ENCODE measurements around the gene CRYAA.

Gene CRYAA

DNA sequence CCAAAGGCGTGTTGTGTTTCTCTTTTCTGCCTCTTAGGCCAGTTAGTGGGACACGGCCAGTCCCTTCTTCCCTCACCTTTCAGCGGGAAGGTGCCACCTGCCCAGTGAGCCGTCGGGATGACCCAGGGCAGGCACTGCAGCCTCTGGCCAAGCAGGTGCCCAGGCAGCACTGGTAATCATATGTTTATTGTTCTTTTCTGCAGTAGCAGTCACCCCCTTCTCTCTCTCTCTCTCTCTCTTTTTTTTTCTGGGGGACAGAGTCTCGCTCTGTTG lies 38.2 kb downstream of the CRYAA start:
- H3K4me3 Mint-ChIP-seq, result no peak overlapping the region
- H3K27me3 Mint-ChIP-seq, result peaks cover 9% of the 10 kb centered on the region
- H3K36me3 Mint-ChIP-seq (ENCODE audit: low read depth), result peaks cover under 1% of the 10 kb centered on the region
- H3K27ac Mint-ChIP-seq, result no peak overlapping the region
- H3K9me3 Mint-ChIP-seq, result peaks cover 5% of the 10 kb centered on the region
- no peaks in the 10 kb centered on the region for H3K4me1 Mint-ChIP-seq (ENCODE audit: low read depth)

- Mint-ChIP-seq H3K27me3 (peaks cover 9% of the 10 kb centered on the region), H3K9me3 (peaks cover 3% of the 10 kb centered on the region), H3K4me3 (no peak overlapping the region), H3K36me3 (ENCODE audit: low read depth) (no peaks in the 10 kb centered on the region), H3K27ac (no peak overlapping the region), H3K4me1 (ENCODE audit: low read depth) (no peaks in the 10 kb centered on the region)
Observed at GRCh38 chr21:43207868-43208267, 39.1 kb downstream of the CRYAA start.

GRCh38 chr21:43208561-43209332 lies 39.9 kb downstream of the CRYAA start:
- H3K36me3 Mint-ChIP-seq (ENCODE audit: low read depth), result no peaks in the 10 kb centered on the region
- no peak overlapping the region for H3K4me3 Mint-ChIP-seq
- no peaks in the 10 kb centered on the region for H3K4me1 Mint-ChIP-seq (ENCODE audit: low read depth)
- H3K27ac Mint-ChIP-seq, result no peak overlapping the region
- no peaks in the 10 kb centered on the region for H3K9me3 Mint-ChIP-seq
- peaks cover 9% of the 10 kb centered on the region for H3K27me3 Mint-ChIP-seq

GRCh38 chr21:43209575-43210453 lies 41.0 kb downstream of the CRYAA start:
- Mint-ChIP-seq H3K27me3 (peaks cover 5% of the 10 kb centered on the region), H3K36me3 (ENCODE audit: low read depth) (no peaks in the 10 kb centered on the region), H3K27ac (no peak overlapping the region), H3K4me3 (no peak overlapping the region), H3K9me3 (no peaks in the 10 kb centered on the region), H3K4me1 (ENCODE audit: low read depth) (no peaks in the 10 kb centered on the region)

DNA sequence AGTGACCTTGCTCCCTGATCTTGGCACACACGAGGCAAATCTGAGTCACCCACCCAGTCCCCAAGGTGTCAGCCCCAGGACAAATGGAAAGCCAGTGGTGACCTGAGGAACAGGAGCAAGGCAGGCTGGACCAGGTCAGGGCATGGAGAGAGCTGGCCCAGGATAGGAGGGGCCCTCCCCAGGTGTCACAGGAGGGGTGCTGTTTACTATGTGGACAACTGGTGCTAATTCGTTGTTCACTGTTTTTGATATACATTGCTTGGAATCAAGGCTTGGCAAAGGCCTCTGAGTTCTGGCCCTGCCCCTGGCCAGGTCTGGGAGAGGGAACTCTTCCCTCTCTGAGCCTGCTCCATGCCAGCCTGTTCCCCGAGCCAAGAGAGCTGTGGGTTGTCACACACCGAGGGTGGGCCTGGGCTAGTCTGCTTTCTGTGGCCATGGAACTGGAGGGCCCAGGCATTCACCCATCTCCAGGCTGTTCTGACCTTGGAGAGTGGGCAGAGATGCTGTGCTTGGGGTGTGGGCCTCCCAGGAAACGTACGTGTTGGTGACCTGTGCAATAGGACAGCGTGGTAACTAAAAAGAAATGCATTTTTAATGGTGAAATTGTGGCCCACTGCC lies 41.8 kb downstream of the CRYAA start:
- Mint-ChIP-seq H3K4me3 (no peak overlapping the region), H3K27ac (no peak overlapping the region), H3K4me1 (ENCODE audit: low read depth) (no peaks in the 10 kb centered on the region), H3K9me3 (no peaks in the 10 kb centered on the region), H3K27me3 (peaks cover 5% of the 10 kb centered on the region), H3K36me3 (ENCODE audit: low read depth) (no peaks in the 10 kb centered on the region)

DNA sequence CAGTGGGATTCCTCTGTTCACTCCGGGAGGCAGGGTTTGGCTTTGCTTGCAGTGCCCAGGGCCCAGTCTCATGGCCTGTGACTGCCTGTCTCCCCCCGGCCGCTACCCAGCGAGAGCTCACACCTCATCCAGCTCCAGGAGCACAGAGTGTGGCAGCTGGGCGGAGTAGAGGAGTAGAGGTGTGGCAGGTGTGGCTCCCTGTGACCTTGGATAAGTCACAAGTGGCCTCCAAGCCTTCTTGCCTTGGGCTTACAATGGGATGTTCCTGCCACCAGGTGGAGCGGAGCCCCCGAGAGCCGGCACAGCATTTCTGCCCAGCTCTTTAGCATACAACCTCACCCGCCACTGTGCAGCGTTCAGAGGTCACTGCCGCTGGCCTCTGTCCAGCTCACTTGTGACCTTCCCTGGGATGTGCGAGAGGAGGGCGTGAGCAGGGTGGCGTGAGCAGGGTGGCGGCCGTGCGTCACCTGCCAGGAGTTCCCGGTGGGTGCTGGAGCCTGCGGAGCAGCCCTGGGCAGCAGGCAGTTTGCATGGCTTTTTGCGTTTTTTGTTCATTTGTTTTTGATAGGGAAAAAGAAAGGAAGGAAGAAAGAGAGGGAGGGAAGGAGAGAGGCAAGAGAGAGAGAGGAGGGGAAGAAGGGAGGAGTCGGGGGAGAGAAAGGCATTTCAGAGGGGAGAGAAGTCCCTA lies 42.4 kb downstream of the CRYAA start:
- Mint-ChIP-seq H3K4me1 (ENCODE audit: low read depth) (no peaks in the 10 kb centered on the region), H3K27me3 (peaks cover 5% of the 10 kb centered on the region), H3K36me3 (ENCODE audit: low read depth) (no peaks in the 10 kb centered on the region), H3K4me3 (no peak overlapping the region), H3K27ac (no peak overlapping the region), H3K9me3 (no peaks in the 10 kb centered on the region)

- no peak overlapping the region for H3K27ac Mint-ChIP-seq
Observed at GRCh38 chr21:43211760-43212115, 42.9 kb downstream of the CRYAA start.

More at GRCh38 chr21:43211760-43212115, 42.9 kb downstream of the CRYAA start:
- Mint-ChIP-seq H3K9me3 (no peaks in the 10 kb centered on the region), H3K4me1 (ENCODE audit: low read depth) (no peaks in the 10 kb centered on the region), H3K4me3 (no peak overlapping the region), H3K27me3 (peaks cover 5% of the 10 kb centered on the region), H3K36me3 (ENCODE audit: low read depth) (no peaks in the 10 kb centered on the region)

Measured in stimulated activated naive CD8-positive, alpha-beta T cell treated with anti-CD3 and anti-CD28 coated beads, Interleukin-15, Interleukin-2, amounts not matched to agents 100 ng/mL and 50 ng/mL, for 24 hours (primary cell).